Osteoblast (primary cell): ENCODE data around the gene PRR16. TPM values are rescaled to one million over a fixed set of nuclear protein-coding genes. Genes with fewer than 3 reads are reported as not detected.

ENCODE experiments used
- DNase-seq: peaks from one replicate; pipeline ENCODE4 v3.0.0; 2011; ENCODE audit warnings: low spot score, mixed read lengths; ENCODE audit not compliant: insufficient read length; ENCODE audit errors: missing footprints
- H2AFZ ChIP-seq: 2 replicates; pipeline ENCODE4 v1.6.0; 2011; ENCODE audit warnings: mild to moderate bottlenecking, low read length
- H3K27ac ChIP-seq: 2 replicates; pipeline ENCODE4 v1.5.1; 2011; ENCODE audit warnings: mild to moderate bottlenecking, low read depth, low read length, moderate library complexity
- H3K27me3 ChIP-seq: 2 replicates; pipeline ENCODE4 v1.6.0; 2012; ENCODE audit warnings: mild to moderate bottlenecking, control low read depth, inconsistent platforms, low read length, moderate library complexity; ENCODE audit not compliant: insufficient read depth
- H3K36me3 ChIP-seq: 2 replicates; pipeline ENCODE4 v1.5.1; 2011; ENCODE audit warnings: mild to moderate bottlenecking, low read length, control low read depth, moderate library complexity; ENCODE audit not compliant: insufficient read depth
- H3K4me1 ChIP-seq: 2 replicates; pipeline ENCODE4 v1.5.1; 2011; ENCODE audit warnings: mild to moderate bottlenecking, low read length, control low read depth, moderate library complexity; ENCODE audit not compliant: insufficient read depth
- H3K4me2 ChIP-seq: 2 replicates; pipeline ENCODE4 v1.6.0; 2011; ENCODE audit warnings: mild to moderate bottlenecking, low read length; ENCODE audit not compliant: insufficient read depth
- H3K4me3 ChIP-seq: fragments of 200-600 bp; sonication (generic); 3 replicates; pipeline ENCODE4 v1.5.1; 2012; ENCODE audit warnings: mild to moderate bottlenecking, low read length, inconsistent platforms; ENCODE audit not compliant: insufficient read depth
- H3K79me2 ChIP-seq: 2 replicates; pipeline ENCODE4 v1.6.0; 2012; ENCODE audit warnings: mild to moderate bottlenecking, low read length, control low read depth, inconsistent platforms; ENCODE audit not compliant: insufficient read depth
- H3K9me3 ChIP-seq: 2 replicates; pipeline ENCODE4 v1.5.1; 2011; ENCODE audit warnings: low read depth, low read length, control low read depth
- H4K20me1 ChIP-seq: 2 replicates; pipeline ENCODE4 v1.6.0; 2012; ENCODE audit warnings: mild to moderate bottlenecking, low read length, control low read depth; ENCODE audit not compliant: insufficient read depth
- CTCF ChIP-seq: IDR thresholded peaks from 2 replicates; pipeline ENCODE4 v1.5.1; 2011; ENCODE audit warnings: mild to moderate bottlenecking, low read depth, low read length, moderate library complexity; ENCODE audit errors: extremely low read depth
- total RNA-seq: library from RNA; depleted of rRNA; stranded (reverse); fragments of >200 nt; gene quantifications from 2 replicates; pipeline ENCODE4 v1.2.3, GENCODE V29; 2012

Gene PRR16
- total RNA-seq, 1 donor, result 30.4 TPM

- Histone ChIP-seq H3K79me2 (peaks cover 81% of the 10 kb centered on the region), H2AFZ (no peak overlapping the region), H3K9me3 (peaks cover 3% of the 10 kb centered on the region), H3K27ac (peak overlapping the region; percentile 89), H3K27me3 (no peaks in the 10 kb centered on the region), H3K4me3 (peak overlapping the region; percentile 33), H4K20me1 (no peaks in the 10 kb centered on the region), H3K36me3 (peaks cover 3% of the 10 kb centered on the region), H3K4me2 (peak overlapping the region; percentile 75), H3K4me1 (peaks cover 37% of the 10 kb centered on the region)
- TF ChIP-seq CTCF, result no peak
- peak; percentile 76 for DNase-seq
Measured at GRCh38 chr5:120538149-120538548, 74.0 kb downstream of the PRR16 start.

GRCh38 chr5:120538644-120539043, 74.5 kb downstream of the PRR16 start:
- Histone ChIP-seq H3K79me2 (peaks cover 81% of the 10 kb centered on the region), H4K20me1 (no peaks in the 10 kb centered on the region), H2AFZ (no peak overlapping the region), H3K4me2 (peak overlapping the region; percentile 75), H3K4me1 (peaks cover 37% of the 10 kb centered on the region), H3K4me3 (peak overlapping the region; percentile 33), H3K27ac (peak overlapping the region; percentile 89), H3K36me3 (peaks cover 3% of the 10 kb centered on the region), H3K9me3 (peaks cover 3% of the 10 kb centered on the region), H3K27me3 (no peaks in the 10 kb centered on the region)
- no peak for TF ChIP-seq CTCF
- DNase-seq, result peak; percentile 30

GRCh38 chr5:120539471-120539870, 75.4 kb downstream of the PRR16 start:
- Histone ChIP-seq H3K4me3 (no peak overlapping the region), H3K4me2 (peak overlapping the region; percentile 16), H3K27ac (peak overlapping the region; percentile 31), H2AFZ (no peak overlapping the region), H3K36me3 (peaks cover 3% of the 10 kb centered on the region), H3K9me3 (peaks cover 3% of the 10 kb centered on the region), H3K79me2 (peaks cover 80% of the 10 kb centered on the region), H3K27me3 (no peaks in the 10 kb centered on the region), H3K4me1 (peaks cover 41% of the 10 kb centered on the region), H4K20me1 (no peaks in the 10 kb centered on the region)
- no peak for TF ChIP-seq CTCF
- DNase-seq, result no peak

- peaks cover 3% of the 10 kb centered on the region for H3K9me3 ChIP-seq
- no peak overlapping the region for H3K4me3 ChIP-seq
- H3K27me3 ChIP-seq, result no peaks in the 10 kb centered on the region
- H3K36me3 ChIP-seq, result peaks cover 3% of the 10 kb centered on the region
- H2AFZ ChIP-seq, result no peak overlapping the region
- H4K20me1 ChIP-seq, result no peaks in the 10 kb centered on the region
- peak overlapping the region; percentile 16 for H3K4me2 ChIP-seq
- peak overlapping the region; percentile 31 for H3K27ac ChIP-seq
- no peak for TF ChIP-seq CTCF
- DNase-seq, result no peak
- H3K79me2 ChIP-seq, result peaks cover 81% of the 10 kb centered on the region
- H3K4me1 ChIP-seq, result peaks cover 48% of the 10 kb centered on the region
Measured at GRCh38 chr5:120540097-120540496, 76.0 kb downstream of the PRR16 start.
